ENCODE results near the gene SLC35E2B.
"Not testable (repeated sequence)": the region's sequence is repeated elsewhere in the genome, so short reads cannot be mapped to it uniquely, and the experiment has no call there.

SLC35E2B gene

GRCh38 chr1:1637479-1637875, 55.1 kb downstream of the SLC35E2B start:
- DNase-seq = not testable (repeated sequence)

DNA sequence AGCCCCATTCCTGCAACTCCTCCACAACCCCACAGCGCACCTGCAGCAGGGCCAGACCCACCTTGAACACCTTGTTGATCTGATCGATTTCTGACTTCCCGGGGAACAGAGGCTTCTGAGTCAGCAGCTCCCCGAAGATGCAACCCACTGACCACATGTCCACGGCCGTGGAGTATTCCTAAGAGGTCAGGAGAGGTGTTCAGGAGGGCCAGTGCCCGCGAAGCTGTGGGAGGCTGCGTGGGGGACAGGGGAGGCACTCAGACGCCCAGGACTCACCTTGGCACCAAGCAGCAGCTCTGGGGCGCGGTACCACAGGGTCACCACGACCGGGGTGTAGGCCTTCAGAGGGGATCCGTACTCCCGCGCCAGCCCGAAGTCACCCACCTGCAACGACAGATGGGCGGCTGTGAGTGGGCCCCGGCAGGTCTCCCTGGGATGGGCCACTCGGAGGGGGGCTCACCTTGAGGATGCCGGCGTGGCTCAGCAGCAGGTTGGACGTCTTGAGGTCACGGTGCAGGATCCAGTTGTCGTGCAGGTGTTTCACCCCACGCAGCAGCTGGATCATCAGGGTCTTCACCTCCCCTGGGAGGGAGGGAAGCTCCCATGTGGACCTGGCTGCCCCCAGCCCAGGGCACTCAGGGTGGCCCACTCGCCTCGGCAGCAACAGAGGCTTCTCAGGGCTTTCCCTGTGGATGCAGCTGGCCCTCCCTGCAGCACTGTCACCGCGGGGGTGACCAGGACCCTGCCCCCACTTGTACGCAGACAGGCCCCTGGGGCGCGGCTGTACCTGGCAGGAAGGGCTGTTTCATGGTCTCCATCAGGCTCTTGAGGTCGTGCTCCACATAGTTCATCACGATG, 55.7 kb downstream of the SLC35E2B start:
- DNase-seq = not testable (repeated sequence)

GRCh38 chr1:1634613-1635012, 58.0 kb downstream of the SLC35E2B start:
- DNase-seq = not testable (repeated sequence)

- not testable (repeated sequence) for DNase-seq
These were observed 59.2 kb downstream of the SLC35E2B start for GRCh38 chr1:1633409-1633808.

DNA sequence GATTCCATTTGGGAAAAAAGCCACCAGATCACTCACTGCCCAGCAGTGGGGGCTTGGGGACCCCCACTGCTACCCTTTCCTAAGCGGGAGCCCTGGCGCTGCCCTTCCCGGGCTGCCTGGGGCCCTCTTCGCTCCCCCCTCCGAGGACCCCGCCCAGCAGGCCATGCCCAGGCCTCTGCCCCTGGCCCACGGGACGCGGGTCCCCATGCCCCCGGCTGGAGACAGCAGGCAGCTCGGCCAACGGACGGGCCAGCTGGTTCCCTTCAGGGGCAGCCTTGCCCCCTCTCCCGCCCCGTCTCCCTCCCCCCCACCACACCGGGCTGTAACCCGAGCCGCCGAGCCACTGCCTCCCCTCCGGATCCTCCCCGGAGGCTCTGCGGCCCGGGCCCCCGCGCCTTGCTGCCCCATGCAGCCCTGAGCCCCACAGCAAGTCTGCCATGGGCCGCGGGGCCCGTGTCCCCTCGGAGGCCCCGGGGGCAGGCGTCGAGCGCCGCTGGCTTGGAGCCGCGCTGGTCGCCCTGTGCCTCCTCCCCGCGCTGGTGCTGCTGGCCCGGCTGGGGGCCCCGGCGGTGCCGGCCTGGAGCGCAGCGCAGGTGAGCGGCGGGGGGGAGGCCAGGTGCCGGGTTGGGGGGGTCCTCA, 60.7 kb downstream of the SLC35E2B start, which contains the start of gene MMP23B:
Gene MMP23B (plus strand): TSS at position 392 of the 639 bp plus-strand sequence. CDS start 46 bp downstream, at position 438.
- peak; percentile 58 for DNase-seq

- DNase-seq = peak; percentile 67
These were observed 61.4 kb downstream of the SLC35E2B start for GRCh38 chr1:1630965-1631781.

DNA sequence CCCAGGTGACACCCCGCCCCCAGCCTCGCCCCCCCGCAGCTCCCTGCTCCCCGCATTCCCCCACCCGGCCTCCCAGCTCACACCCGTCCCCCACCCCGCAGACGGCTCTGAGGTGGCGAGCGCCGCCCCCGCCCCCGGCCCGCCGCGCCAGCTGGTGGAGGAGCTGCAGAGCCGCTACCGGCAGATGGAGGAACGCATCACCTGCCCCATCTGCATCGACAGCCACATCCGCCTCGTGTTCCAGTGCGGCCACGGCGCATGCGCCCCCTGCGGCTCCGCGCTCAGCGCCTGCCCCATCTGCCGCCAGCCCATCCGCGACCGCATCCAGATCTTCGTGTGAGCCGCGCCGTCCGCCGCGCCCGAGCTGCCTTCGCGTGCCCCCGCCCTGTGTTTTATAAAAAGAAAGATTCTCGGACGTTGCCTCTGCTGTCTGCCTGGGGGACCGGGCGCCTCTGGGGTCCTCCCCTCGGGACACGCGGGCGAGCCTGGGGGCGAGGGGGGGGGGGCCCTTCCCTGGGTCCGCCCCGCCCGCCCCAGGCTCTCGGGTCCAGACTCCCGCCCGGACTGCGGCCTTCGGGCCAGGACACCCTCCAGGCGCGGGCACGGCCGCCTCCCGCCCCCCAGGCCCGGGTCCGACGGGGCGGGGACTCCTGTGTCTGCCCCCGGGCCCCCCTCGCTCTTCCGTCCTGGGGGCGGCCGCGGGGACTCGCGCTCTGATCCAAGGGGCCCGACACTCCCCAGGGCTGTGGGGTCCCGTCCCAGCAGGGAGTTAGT, 62.2 kb downstream of the SLC35E2B start:
- DNase-seq = peak; percentile 95

- DNase-seq = peak; percentile 24
These were observed 63.0 kb downstream of the SLC35E2B start for GRCh38 chr1:1629430-1630190.

GRCh38 chr1:1628754-1629429, 63.7 kb downstream of the SLC35E2B start:
- DNase-seq = peak; percentile 31

DNA sequence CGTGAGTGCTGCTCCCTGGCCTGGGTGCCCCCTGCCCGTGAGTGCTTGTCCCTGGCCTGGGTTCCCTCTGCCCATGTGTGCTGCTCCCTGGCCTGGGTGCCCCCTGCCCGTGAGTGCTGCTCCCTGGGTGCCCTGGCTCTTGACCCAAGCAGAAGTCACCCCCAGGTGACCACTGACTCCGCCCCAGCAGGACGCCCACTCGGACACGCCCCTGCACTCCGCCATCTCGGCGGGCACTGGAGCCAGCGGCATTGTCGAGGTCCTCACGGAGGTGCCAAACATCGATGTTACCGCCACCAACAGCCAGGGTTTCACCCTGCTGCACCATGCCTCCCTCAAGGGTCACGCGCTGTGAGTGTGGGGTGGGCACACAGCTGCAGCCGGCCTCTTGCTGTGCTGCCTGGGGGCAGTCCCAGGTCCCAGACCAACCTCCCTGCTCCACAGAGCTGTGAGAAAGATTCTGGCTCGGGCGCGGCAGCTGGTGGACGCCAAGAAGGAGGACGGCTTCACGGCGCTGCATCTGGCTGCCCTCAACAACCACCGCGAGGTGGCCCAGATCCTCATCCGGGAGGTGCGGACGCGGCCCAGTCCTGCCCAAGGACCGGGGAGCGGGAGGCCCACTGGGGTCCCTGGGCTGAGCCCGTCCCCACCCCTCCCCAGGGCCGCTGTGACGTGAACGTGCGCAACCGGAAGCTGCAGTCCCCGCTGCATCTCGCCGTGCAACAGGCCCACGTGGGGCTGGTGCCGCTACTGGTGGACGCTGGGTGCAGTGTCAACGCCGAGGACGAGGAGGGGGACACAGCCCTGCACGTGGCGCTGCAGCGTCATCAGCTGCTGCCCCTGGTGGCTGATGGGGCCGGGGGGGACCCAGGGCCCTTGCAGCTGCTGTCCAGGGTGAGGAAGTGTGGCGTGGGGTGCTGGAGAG, 64.5 kb downstream of the SLC35E2B start:
- DNase-seq = no peak

GRCh38 chr1:1627261-1627828, 65.2 kb downstream of the SLC35E2B start:
- no peak for DNase-seq

DNA sequence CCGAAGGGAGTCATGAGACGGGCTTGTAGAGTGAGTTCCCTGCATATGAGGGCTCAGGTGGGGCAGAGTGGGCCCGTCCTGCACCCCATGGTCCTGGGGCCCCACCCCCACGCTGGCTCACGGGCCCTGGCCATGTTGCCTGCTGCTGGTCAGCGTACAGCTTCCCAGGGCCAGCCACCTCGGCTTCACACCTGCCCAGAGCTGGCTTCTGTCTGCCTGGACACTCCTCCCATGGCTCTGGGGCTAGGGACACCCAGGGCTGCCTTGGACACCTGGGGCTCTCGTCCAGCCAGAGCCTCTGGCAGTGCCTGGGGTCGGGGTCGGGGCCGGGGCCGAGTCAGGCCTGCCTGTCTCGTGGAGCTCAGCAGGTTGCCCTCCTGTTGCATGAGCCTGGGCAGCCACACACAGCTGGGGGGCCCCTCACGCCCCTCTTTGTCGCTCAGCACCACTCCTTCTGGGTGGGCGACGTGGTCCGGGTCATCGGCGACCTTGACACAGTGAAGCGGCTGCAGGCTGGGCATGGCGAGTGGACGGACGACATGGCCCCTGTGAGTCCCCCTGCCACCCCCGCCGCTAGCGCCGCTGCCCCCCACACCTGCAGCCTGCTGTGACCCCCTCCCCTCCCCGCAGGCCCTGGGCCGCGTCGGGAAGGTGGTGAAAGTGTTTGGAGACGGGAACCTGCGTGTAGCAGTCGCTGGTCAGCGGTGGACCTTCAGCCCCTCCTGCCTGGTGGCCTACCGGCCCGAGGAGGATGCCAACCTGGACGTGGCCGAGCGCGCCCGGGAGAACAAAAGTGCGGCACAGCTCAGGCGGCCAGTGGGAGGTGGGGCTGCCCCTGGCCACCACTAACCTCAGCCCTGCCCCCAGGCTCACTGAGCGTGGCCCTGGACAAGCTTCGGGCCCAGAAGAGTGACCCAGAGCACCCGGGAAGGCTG, 66.1 kb downstream of the SLC35E2B start:
- DNase-seq = no peak

DNA sequence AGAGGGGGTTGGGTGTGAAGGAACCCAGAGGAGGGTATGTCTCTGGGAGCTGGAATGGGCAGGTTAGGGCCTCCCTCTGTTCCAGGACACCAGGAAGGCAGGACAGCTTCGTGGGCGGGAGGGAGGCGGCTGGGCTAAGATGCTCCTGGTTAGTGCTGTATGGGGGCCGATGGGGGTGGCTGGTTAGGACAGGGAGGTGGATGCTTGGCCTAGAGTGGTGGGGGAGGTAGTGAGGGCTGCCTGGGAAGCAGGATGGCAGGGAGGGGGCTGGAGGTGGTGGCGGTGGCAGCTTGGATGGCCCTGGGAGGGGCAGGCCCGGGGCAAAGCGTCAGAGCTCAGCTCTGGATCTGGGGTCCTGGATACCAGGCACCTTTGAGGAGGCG, 66.8 kb downstream of the SLC35E2B start:
- DNase-seq = no peak

- DNase-seq = no peak
These were observed 67.2 kb downstream of the SLC35E2B start for GRCh38 chr1:1625404-1625775.

GRCh38 chr1:1624443-1625403, 67.9 kb downstream of the SLC35E2B start:
- no peak for DNase-seq

DNA sequence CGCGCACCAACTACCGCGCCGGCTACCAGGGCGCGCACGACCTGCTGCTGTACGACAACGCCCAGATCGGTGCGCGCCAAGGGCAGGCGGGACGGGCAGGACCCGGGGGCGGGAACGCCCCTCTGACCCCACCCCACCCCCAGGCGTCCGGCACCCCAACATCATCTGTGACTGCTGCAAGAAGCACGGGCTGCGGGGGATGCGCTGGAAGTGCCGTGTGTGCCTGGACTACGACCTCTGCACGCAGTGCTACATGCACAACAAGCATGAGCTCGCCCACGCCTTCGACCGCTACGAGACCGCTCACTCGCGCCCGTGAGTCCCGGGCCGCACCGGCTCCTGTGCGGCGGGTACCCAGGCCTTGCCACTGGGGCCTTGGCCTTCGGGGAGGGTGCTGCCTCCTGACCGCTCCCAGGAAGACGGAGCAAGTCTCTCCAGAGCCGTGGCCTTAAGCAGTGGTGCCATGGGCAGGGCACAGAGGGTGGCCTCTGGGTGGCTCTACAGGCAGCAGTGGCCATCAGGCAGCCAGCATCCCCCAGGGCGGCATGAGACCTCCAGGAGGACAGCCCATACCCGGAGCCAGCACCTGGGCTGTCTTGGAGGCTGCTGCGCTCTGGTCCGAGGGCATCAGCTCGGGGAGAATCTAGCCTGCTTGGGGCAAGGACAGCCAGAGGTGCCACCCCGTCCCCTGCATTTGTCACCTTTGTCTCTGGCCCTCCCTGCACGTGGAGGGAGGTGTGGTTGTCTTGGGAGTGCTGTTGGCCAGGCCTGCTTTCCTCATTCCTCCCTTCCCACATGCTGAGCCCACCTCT, 68.8 kb downstream of the SLC35E2B start:
- DNase-seq = no peak

All from eye (tissue), 1 donor.